B cell (primary cell): ENCODE results near the gene PALM. TPM values are rescaled to one million over a fixed set of nuclear protein-coding genes. Genes with fewer than 3 reads are reported as not detected.

Experiments used
- ATAC-seq: fragments of 200-7000 bp; cut with Tn5 transposase; one replicate; pipeline ENCODE4 v1.10.0; 2021; ENCODE audit warnings: low read depth, mild to moderate bottlenecking, moderate number of reproducible peaks, moderate library complexity
- CTCF ChIA-PET: fragments of 350-600 bp; sonication (Branson Sonifier 250); formaldehyde crosslinking; loops from one replicate; lab custom pipeline; 2021; ENCODE audit warnings: antibody characterized with exemption, inconsistent platforms; lab: Charles Lee
- POLR2A ChIA-PET: fragments of 350-600 bp; sonication (Branson Sonifier 250); formaldehyde crosslinking; loops from one replicate; lab custom pipeline; 2021; ENCODE audit warnings: antibody characterized with exemption; lab: Charles Lee
- DNase-seq: peaks from one replicate; pipeline ENCODE4 v3.0.0; 2013
- H2AFZ ChIP-seq: 2 replicates; pipeline ENCODE4 v1.6.1; 2012; ENCODE audit warnings: mild to moderate bottlenecking, low read depth, low read length; ENCODE audit not compliant: insufficient read depth, poor library complexity, severe bottlenecking
- H3K27ac ChIP-seq, 2 donors: 1 replicate in 1 of 2; 2 replicates in 1 of 2; pipeline ENCODE4 v1.5.1; 2012 to 2013; ENCODE audit warnings: low read length in 2 of 2, mild to moderate bottlenecking in 2 of 2, moderate library complexity in 1 of 2
- H3K27me3 ChIP-seq, 4 experiments: fragments of 200-600 bp in 1 of 4; sonication (generic) in 1 of 4; replicated peaks in 1 of 4; 1 replicate in 2 of 4; 2 replicates in 2 of 4; pipeline versions ENCODE4 v1.6.1 to v1.7.0; 2013 to 2016; ENCODE audit warnings: low read length in 3 of 4, mild to moderate bottlenecking in 2 of 4, mixed read lengths in 1 of 4, moderate library complexity in 1 of 4; ENCODE audit not compliant: insufficient read depth in 4 of 4, control insufficient read depth in 3 of 4; ENCODE audit errors: control extremely low read depth in 1 of 4
- H3K36me3 ChIP-seq, 2 experiments: replicated peaks in 1 of 2; 1 replicate in 1 of 2; 2 replicates in 1 of 2; pipeline versions ENCODE4 v1.6.1 to v1.7.1; 2013; ENCODE audit warnings: low read length in 1 of 2; ENCODE audit not compliant: insufficient read depth in 2 of 2, control insufficient read depth in 1 of 2; ENCODE audit errors: control extremely low read depth in 1 of 2, extremely low read depth in 1 of 2
- H3K4me1 ChIP-seq, 2 donors: fragments of 200-600 bp in 1 of 2; sonication (generic) in 1 of 2; 1 replicate in 1 of 2; 2 replicates in 1 of 2; pipeline versions ENCODE4 v1.5.1 to v1.6.1; 2013 to 2017; ENCODE audit warnings: low read length in 2 of 2; ENCODE audit not compliant: control insufficient read depth in 2 of 2, insufficient read depth in 2 of 2
- H3K4me2 ChIP-seq: replicated peaks from 2 replicates; pipeline ENCODE3; 2012; ENCODE audit warnings: mild to moderate bottlenecking, low read depth, low read length; ENCODE audit not compliant: poor library complexity, severe bottlenecking
- H3K4me3 ChIP-seq, 5 experiments: fragments of 200-600 bp in 1 of 5; sonication (generic) in 1 of 5; 1 replicate in 3 of 5; 2 replicates in 2 of 5; pipeline versions ENCODE4 v1.5.1 to v1.7.0; 2011 to 2016; ENCODE audit warnings: low read length in 4 of 5, mild to moderate bottlenecking in 4 of 5, low read depth in 2 of 5, control low read depth in 1 of 5, moderate library complexity in 1 of 5; ENCODE audit not compliant: insufficient read depth in 1 of 5; ENCODE audit errors: control extremely low read depth in 1 of 5, extremely low read depth in 1 of 5
- H3K79me2 ChIP-seq: fragments of 200-600 bp; sonication (generic); one replicate; pipeline ENCODE4 v1.6.0; 2016; ENCODE audit warnings: low read length; ENCODE audit not compliant: control insufficient read depth, insufficient read depth
- H3K9ac ChIP-seq: fragments of 200-600 bp; sonication (generic); 2 replicates; pipeline ENCODE4 v1.6.1; 2017; ENCODE audit warnings: mild to moderate bottlenecking, low read length, moderate library complexity
- H3K9me3 ChIP-seq, 3 donors: one replicate each; pipeline versions ENCODE4 v1.6.1 to v1.7.1; 2013; ENCODE audit warnings: low read length in 2 of 3; ENCODE audit not compliant: control insufficient read depth in 2 of 3, insufficient read depth in 1 of 3; ENCODE audit errors: control extremely low read depth in 1 of 3
- H4K20me1 ChIP-seq: 2 replicates; pipeline ENCODE4 v1.6.0; 2012; ENCODE audit warnings: mild to moderate bottlenecking, low read length; ENCODE audit not compliant: insufficient read depth, control insufficient read depth, poor library complexity, severe bottlenecking
- H3K27ac Mint-ChIP-seq: one replicate; pipeline ENCODE4 v1.8.0; 2021; ENCODE audit warnings: mixed read lengths
- H3K27me3 Mint-ChIP-seq: one replicate; pipeline ENCODE4 v1.8.0; 2021; ENCODE audit warnings: mixed read lengths
- H3K4me1 Mint-ChIP-seq: one replicate; pipeline ENCODE4 v1.8.0; 2021; ENCODE audit warnings: mixed read lengths
- H3K4me3 Mint-ChIP-seq: one replicate; pipeline ENCODE4 v1.8.0; 2021; ENCODE audit warnings: mixed read lengths
- H3K9me3 Mint-ChIP-seq: one replicate; pipeline ENCODE4 v1.8.0; 2022; ENCODE audit warnings: mixed read lengths; ENCODE audit not compliant: insufficient read depth
- CTCF ChIP-seq: fragments of 200-600 bp; IDR thresholded peaks from one replicate; pipeline ENCODE4 v1.8.0; 2022; ENCODE audit warnings: antibody characterized with exemption, mild to moderate bottlenecking
- EZH2 ChIP-seq: IDR thresholded peaks from 2 replicates; pipeline ENCODE4 v1.6.1; 2012; ENCODE audit warnings: borderline replicate concordance, low read depth, mild to moderate bottlenecking, moderate library complexity, low read length; ENCODE audit not compliant: insufficient read depth, poor library complexity, severe bottlenecking
- WGBS: methylation state at CpG from one replicate; pipeline ENCODE4 v1.1.5; 2013; ENCODE audit warnings: missing lambda C conversion rate; ENCODE audit not compliant: insufficient coverage; 5-methylcytosine and 5-hydroxymethylcytosine counted together
- intact Hi-C: fragments of 100-400 bp; cut with micrococcal nuclease; formaldehyde crosslinking; loops from one replicate; pipeline ENCODE4 v1.10.0; 2022
- polyA plus RNA-seq: library from polyadenylated mRNA; depleted of rRNA; stranded (reverse); fragments of >200 nt; gene quantifications from 2 replicates; pipeline ENCODE4 v1.2.3, GENCODE V29; 2012
- total RNA-seq, 2 donors: library from RNA; stranded (reverse); fragments of 120-200 nt in 1 of 2; gene quantifications; 1 replicate in 1 of 2; 2 replicates in 1 of 2; pipeline versions ENCODE4 v1.2.3 to v1.2.4, GENCODE V29; 2013 to 2022

The PALM gene
- total and polyA plus RNA-seq, 2 donors (not counting 1 experiment from before 2014, with no cell fraction given): 0.15 TPM; not detected in 1

GRCh38 chr19:725461-726089 lies 16.8 kb downstream of the PALM start:
- WGBS: 76% methylated on average over 10 of the region's 13 CpGs
- Mint-ChIP-seq H3K4me3 (no peak overlapping the region), H3K27me3 (peaks cover 6% of the 10 kb centered on the region), H3K4me1 (peaks cover 11% of the 10 kb centered on the region), H3K27ac (no peak overlapping the region), H3K9me3 (no peaks in the 10 kb centered on the region)
- ATAC-seq (no peak), DNase-seq (no peak)
- Histone ChIP-seq H3K27me3 (peaks cover 0 to 18% (median 0%) of the 10 kb centered on the region in 4 experiments), H2AFZ (no peak overlapping the region), H3K4me1 (peaks cover 9 to 17% of the 10 kb centered on the region in 2 donors), H3K79me2 (no peaks in the 10 kb centered on the region), H3K4me2 (no peak overlapping the region), H3K36me3 (no peaks in the 10 kb centered on the region), H3K9me3 (peaks cover 0 to 7% (median 0%) of the 10 kb centered on the region in 3 donors), H3K4me3 (no peak overlapping the region), H3K9ac (no peak overlapping the region), H4K20me1 (no peaks in the 10 kb centered on the region), H3K27ac (no peak overlapping the region)
- TF ChIP-seq EZH2 (no peak), CTCF (no peak)
- CTCF ChIA-PET: no interaction called here
- intact Hi-C loops: no loop called here
- POLR2A ChIA-PET: no interaction called here
